GM21723 (cell line): Measurements from ENCODE around the gene WNT5B.
"Not testable (repeated sequence)": the region's sequence is repeated elsewhere in the genome, so short reads cannot be mapped to it uniquely, and the experiment has no call there.

Source experiments
- ATAC-seq: cut with Tn5 transposase; IDR thresholded peaks from one replicate; pipeline ENCODE4 v1.9.1; 2021; ENCODE audit warnings: mild to moderate bottlenecking, moderate library complexity; ENCODE audit not compliant: unreplicated experiment

Gene WNT5B

GRCh38 chr12:1595690-1596347, 33.2 kb upstream of the WNT5B start:
- no peak for ATAC-seq

GRCh38 chr12:1598757-1599156, 30.3 kb upstream of the WNT5B start:
- ATAC-seq: no peak

GRCh38 chr12:1602706-1603105, 26.3 kb upstream of the WNT5B start:
- ATAC-seq: not testable (repeated sequence)

- ATAC-seq: no peak
These were observed 25.6 kb upstream of the WNT5B start for GRCh38 chr12:1603269-1603993.

- ATAC-seq: no peak
These were observed 24.6 kb upstream of the WNT5B start for GRCh38 chr12:1604464-1604863.

GRCh38 chr12:1605129-1606020, 23.7 kb upstream of the WNT5B start:
- ATAC-seq: peak; percentile 46

GRCh38 chr12:1606021-1606622, 22.9 kb upstream of the WNT5B start:
- peak; percentile 71 for ATAC-seq

GRCh38 chr12:1607940-1608712, 20.9 kb upstream of the WNT5B start:
- no peak for ATAC-seq

GRCh38 chr12:1608713-1609119, 20.3 kb upstream of the WNT5B start:
- ATAC-seq: no peak

- ATAC-seq: no peak
These were observed 18.9 kb upstream of the WNT5B start for GRCh38 chr12:1610072-1610643.

GRCh38 chr12:1611803-1612572, 17.0 kb upstream of the WNT5B start:
- ATAC-seq: no peak

GRCh38 chr12:1613860-1614259, 15.2 kb upstream of the WNT5B start:
- ATAC-seq: no peak

GRCh38 chr12:1614360-1614759, 14.7 kb upstream of the WNT5B start:
- ATAC-seq: no peak

GRCh38 chr12:1616233-1617066, 12.6 kb upstream of the WNT5B start:
- no peak for ATAC-seq

- no peak for ATAC-seq
These were observed 10.5 kb upstream of the WNT5B start for GRCh38 chr12:1618489-1618888.

GRCh38 chr12:1619159-1619558, 9.9 kb upstream of the WNT5B start:
- ATAC-seq: no peak

- no peak for ATAC-seq
These were observed 9.4 kb upstream of the WNT5B start for GRCh38 chr12:1619587-1619986.

- ATAC-seq: no peak
These were observed 8.9 kb upstream of the WNT5B start for GRCh38 chr12:1620092-1620491.
